Brain microvascular endothelial cell (primary cell): ENCODE measurements around the gene DKKL1.
"Not testable (repeated sequence)": the region's sequence is repeated elsewhere in the genome, so short reads cannot be mapped to it uniquely, and the experiment has no call there.

Experiments used
- DNase-seq: peaks from one replicate; pipeline ENCODE4 v3.0.0-alpha.2; 2020
- H3K27ac ChIP-seq: fragments of 250-450 bp; sonication (Bioruptor Pico); 2 replicates; pipeline ENCODE4 v1.5.1; 2020; ENCODE audit warnings: mild to moderate bottlenecking, moderate library complexity
- H3K27me3 ChIP-seq: fragments of 250-450 bp; sonication (Bioruptor Pico); replicated peaks from 2 replicates; pipeline ENCODE4 v1.5.1; 2020; ENCODE audit warnings: mild to moderate bottlenecking
- H3K36me3 ChIP-seq: fragments of 250-450 bp; sonication (Bioruptor Pico); replicated peaks from 2 replicates; pipeline ENCODE4 v1.5.1; 2020; ENCODE audit warnings: mild to moderate bottlenecking
- H3K4me3 ChIP-seq: 2 replicates; pipeline ENCODE4 v1.5.1; 2011; ENCODE audit warnings: low read depth, mild to moderate bottlenecking, control low read depth, low read length, moderate library complexity
- in situ Hi-C: cut with HindIII; loops from 2 replicates; pipeline ENCODE4 v1.10.0; 2017; ENCODE audit warnings: low sequenced_read_pairs, low pct_ligation_motif_present
- TF ChIP-seq, protein P1 (sequence below): IDR thresholded peaks from 2 replicates; pipeline ENCODE4 v1.5.1; 2011; ENCODE audit warnings: low read depth, mild to moderate bottlenecking, moderate library complexity, low read length, control low read depth, inconsistent platforms; ENCODE audit errors: missing control alignments

Gene DKKL1

DNA sequence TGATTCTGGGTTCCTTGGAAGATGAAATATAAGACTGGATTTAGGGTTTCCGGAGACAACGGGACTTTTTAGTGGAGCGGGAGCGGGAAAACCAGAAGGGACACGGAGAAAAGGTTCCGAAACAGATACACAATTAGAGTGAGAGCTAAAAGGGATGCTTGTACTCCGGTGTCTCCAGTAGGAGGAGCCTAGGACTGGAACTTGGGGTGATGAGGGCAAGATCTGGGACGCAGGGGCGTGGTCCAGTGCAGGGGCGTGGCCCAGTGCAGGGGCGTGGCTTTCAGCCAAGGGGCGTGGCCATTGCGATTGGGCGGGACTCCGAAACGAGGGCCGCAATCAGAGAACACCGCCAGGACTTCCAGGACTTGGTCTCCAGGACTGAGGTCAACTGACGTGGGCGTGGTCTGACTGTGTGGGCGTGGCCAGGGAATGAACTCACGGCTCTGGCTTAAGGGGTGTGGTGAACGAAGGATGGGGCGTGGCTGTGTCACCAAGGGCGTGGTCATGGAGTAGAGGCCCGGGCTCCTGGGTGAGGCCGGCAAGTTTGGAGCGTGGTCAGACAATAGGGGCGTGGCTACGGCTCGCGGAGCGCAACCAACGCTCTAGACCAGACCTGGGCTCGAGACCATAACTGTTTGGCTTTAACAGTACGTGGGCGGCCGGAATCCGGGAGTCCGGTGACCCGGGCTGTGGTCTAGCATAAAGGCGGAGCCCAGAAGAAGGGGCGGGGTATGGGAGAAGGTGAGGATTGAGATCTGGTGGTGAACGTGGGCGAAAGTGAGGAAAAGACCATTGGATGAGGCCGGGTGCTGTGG, at the start of gene DKKL1:
Gene DKKL1 (plus strand): TSS at position 610 of the 815 bp plus-strand sequence. CDS start 122 bp downstream, at position 732.
- TF ChIP-seq, protein P1, sequence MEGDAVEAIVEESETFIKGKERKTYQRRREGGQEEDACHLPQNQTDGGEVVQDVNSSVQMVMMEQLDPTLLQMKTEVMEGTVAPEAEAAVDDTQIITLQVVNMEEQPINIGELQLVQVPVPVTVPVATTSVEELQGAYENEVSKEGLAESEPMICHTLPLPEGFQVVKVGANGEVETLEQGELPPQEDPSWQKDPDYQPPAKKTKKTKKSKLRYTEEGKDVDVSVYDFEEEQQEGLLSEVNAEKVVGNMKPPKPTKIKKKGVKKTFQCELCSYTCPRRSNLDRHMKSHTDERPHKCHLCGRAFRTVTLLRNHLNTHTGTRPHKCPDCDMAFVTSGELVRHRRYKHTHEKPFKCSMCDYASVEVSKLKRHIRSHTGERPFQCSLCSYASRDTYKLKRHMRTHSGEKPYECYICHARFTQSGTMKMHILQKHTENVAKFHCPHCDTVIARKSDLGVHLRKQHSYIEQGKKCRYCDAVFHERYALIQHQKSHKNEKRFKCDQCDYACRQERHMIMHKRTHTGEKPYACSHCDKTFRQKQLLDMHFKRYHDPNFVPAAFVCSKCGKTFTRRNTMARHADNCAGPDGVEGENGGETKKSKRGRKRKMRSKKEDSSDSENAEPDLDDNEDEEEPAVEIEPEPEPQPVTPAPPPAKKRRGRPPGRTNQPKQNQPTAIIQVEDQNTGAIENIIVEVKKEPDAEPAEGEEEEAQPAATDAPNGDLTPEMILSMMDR = peak; percentile 5
- H3K27ac ChIP-seq = peak within 1 kb of the TSS; percentile 20
- H3K4me3 ChIP-seq = peak within 1 kb of the TSS; percentile 91
- DNase-seq = peak; percentile 100
- peaks cover 11% of the 10 kb centered on the region for H3K36me3 ChIP-seq
- in situ Hi-C loops = no loop called here
- no peaks in the 10 kb centered on the region for H3K27me3 ChIP-seq

- Histone ChIP-seq H3K4me3 (no peak overlapping the region), H3K36me3 (no peaks in the 10 kb centered on the region), H3K27ac (no peak overlapping the region), H3K27me3 (no peaks in the 10 kb centered on the region)
- TF ChIP-seq, protein P1 = no peak
- in situ Hi-C loops = no loop called here
- no peak for DNase-seq
Measured at GRCh38 chr19:49315111-49315510, 48.6 kb upstream of the DKKL1 start.

GRCh38 chr19:49316284-49316683, 47.4 kb upstream of the DKKL1 start:
- no peak overlapping the region for H3K4me3 ChIP-seq
- DNase-seq = no peak
- H3K27me3 ChIP-seq = no peaks in the 10 kb centered on the region
- no peak overlapping the region for H3K27ac ChIP-seq
- TF ChIP-seq, protein P1 = no peak
- no peaks in the 10 kb centered on the region for H3K36me3 ChIP-seq
- in situ Hi-C loops = no loop called here

GRCh38 chr19:49318296-49318695, 45.4 kb upstream of the DKKL1 start:
- in situ Hi-C loops = no loop called here
- Histone ChIP-seq H3K36me3 (no peaks in the 10 kb centered on the region), H3K4me3 (no peak overlapping the region), H3K27ac (no peak overlapping the region), H3K27me3 (no peaks in the 10 kb centered on the region)
- TF ChIP-seq, protein P1 = no peak
- DNase-seq = no peak

GRCh38 chr19:49324801-49325576, 38.7 kb upstream of the DKKL1 start, which contains the start of gene SLC6A16:
Gene SLC6A16 (minus strand): TSS chr19:49325191. CDS start chr19:49311347, 13,844 bp downstream.
- no peaks in the 10 kb centered on the region for H3K36me3 ChIP-seq
- H3K27me3 ChIP-seq = no peaks in the 10 kb centered on the region
- no peak within 1 kb of the TSS for H3K27ac ChIP-seq
- no peak within 1 kb of the TSS for H3K4me3 ChIP-seq
- TF ChIP-seq, protein P1 = no peak
- in situ Hi-C loops = no loop called here
- DNase-seq = no peak

DNA sequence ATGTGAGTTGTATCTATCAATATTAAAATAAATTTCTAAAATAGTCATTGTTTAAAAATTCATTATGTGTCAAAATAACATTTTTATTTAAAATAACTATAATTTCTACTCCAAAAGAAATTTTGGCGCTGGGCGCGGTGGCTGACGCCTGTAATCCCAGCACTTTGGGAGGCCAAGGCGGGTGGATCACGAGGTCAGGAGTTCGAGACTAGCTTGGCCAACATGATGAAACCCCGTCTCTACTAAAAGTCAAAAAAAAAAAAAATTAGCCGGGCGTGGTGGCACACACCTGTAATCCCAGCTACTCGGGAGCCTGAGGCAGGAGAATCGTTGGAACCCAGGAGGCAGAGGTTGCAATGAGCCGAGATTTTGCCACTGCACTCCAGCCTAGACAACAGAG, 37.9 kb upstream of the DKKL1 start:
- DNase-seq, H3K36me3 ChIP-seq, H3K27ac ChIP-seq, in situ Hi-C loops, H3K4me3 ChIP-seq, H3K27me3 ChIP-seq: not testable (repeated sequence)
